ENCODE data around the gene PCBP4.

- TF ChIP-seq EZH2 (IDR thresholded peaks at IDR 0.05; ENCODE audit: low read length, unreplicated experiment): no peak
- TF ChIP-seq, protein P1, sequence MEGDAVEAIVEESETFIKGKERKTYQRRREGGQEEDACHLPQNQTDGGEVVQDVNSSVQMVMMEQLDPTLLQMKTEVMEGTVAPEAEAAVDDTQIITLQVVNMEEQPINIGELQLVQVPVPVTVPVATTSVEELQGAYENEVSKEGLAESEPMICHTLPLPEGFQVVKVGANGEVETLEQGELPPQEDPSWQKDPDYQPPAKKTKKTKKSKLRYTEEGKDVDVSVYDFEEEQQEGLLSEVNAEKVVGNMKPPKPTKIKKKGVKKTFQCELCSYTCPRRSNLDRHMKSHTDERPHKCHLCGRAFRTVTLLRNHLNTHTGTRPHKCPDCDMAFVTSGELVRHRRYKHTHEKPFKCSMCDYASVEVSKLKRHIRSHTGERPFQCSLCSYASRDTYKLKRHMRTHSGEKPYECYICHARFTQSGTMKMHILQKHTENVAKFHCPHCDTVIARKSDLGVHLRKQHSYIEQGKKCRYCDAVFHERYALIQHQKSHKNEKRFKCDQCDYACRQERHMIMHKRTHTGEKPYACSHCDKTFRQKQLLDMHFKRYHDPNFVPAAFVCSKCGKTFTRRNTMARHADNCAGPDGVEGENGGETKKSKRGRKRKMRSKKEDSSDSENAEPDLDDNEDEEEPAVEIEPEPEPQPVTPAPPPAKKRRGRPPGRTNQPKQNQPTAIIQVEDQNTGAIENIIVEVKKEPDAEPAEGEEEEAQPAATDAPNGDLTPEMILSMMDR (conservative IDR thresholded peaks at IDR 0.05; ENCODE audit: low read depth, low read length): no peak
These were observed at the start of gene PCBP4 for GRCh38 chr3:51967384-51968169.

Data from PC-3 (cell line).